ENCODE measurements around the gene CEMIP.

DNA sequence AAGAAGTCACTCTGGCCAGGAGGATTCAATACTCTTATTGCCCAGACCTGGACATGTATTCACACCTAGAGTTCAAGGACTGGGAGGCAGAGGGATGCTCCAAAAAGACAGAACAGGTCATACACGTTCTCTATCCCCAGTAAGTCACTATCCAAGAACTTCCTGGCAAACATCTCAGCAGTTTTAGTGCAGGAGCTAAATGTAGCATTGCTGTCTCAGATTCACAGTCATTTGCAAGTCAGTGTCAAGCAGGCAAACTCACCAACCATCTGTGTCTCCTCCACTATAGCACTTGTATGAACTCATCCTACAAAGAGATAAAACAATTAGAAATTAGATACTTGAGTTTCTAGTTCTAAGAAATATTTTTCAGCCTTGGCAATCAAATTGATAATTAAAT is 45.7 kb upstream of the CEMIP start:
- TF ChIP-seq, protein P1, sequence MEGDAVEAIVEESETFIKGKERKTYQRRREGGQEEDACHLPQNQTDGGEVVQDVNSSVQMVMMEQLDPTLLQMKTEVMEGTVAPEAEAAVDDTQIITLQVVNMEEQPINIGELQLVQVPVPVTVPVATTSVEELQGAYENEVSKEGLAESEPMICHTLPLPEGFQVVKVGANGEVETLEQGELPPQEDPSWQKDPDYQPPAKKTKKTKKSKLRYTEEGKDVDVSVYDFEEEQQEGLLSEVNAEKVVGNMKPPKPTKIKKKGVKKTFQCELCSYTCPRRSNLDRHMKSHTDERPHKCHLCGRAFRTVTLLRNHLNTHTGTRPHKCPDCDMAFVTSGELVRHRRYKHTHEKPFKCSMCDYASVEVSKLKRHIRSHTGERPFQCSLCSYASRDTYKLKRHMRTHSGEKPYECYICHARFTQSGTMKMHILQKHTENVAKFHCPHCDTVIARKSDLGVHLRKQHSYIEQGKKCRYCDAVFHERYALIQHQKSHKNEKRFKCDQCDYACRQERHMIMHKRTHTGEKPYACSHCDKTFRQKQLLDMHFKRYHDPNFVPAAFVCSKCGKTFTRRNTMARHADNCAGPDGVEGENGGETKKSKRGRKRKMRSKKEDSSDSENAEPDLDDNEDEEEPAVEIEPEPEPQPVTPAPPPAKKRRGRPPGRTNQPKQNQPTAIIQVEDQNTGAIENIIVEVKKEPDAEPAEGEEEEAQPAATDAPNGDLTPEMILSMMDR (IDR thresholded peaks at IDR 0.05): no peak
- no peak for TF ChIP-seq POLR2A (IDR thresholded peaks at IDR 0.05)
